ENCODE data around the gene PWWP2B.
"Not testable (repeated sequence)": the region's sequence is repeated elsewhere in the genome, so short reads cannot be mapped to it uniquely, and the experiment has no call there.

The PWWP2B gene

DNA sequence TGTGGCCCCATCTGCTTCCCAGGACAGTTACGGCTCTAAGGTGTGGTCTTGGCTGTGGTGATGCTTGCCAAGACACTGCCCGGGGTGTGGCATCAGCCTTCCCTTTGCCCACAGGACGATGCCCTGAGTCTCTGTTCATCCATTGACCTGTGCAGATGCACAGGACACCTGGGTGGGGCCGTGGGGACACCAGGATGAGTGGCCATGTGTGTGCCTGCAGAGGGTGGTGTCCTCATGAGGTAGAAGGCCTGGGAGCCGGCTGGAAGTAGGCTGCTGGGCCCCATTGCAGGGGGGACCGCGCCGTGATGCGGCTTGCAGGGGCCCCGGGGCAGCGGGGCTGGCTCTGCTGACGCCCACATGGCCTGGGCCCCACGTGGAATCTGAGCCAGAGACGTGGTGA lies 22.4 kb upstream of the PWWP2B start:
- H3K4me1 Mint-ChIP-seq = peaks cover 46% of the 10 kb centered on the region
- H3K36me3 Mint-ChIP-seq (ENCODE audit: low read depth) = peaks cover 25% of the 10 kb centered on the region
- no peak overlapping the region for H3K4me3 Mint-ChIP-seq
- H3K27me3 Mint-ChIP-seq (ENCODE audit: low read depth, poor library complexity) = peaks cover 11% of the 10 kb centered on the region
- TF ChIP-seq, protein P1, sequence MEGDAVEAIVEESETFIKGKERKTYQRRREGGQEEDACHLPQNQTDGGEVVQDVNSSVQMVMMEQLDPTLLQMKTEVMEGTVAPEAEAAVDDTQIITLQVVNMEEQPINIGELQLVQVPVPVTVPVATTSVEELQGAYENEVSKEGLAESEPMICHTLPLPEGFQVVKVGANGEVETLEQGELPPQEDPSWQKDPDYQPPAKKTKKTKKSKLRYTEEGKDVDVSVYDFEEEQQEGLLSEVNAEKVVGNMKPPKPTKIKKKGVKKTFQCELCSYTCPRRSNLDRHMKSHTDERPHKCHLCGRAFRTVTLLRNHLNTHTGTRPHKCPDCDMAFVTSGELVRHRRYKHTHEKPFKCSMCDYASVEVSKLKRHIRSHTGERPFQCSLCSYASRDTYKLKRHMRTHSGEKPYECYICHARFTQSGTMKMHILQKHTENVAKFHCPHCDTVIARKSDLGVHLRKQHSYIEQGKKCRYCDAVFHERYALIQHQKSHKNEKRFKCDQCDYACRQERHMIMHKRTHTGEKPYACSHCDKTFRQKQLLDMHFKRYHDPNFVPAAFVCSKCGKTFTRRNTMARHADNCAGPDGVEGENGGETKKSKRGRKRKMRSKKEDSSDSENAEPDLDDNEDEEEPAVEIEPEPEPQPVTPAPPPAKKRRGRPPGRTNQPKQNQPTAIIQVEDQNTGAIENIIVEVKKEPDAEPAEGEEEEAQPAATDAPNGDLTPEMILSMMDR (IDR thresholded peaks at IDR 0.05) = no peak
- no peak overlapping the region for H3K27ac Mint-ChIP-seq
- H3K9me3 Mint-ChIP-seq = peaks cover 15% of the 10 kb centered on the region
- no peak for DNase-seq

GRCh38 chr10:132375116-132375794 lies 21.7 kb upstream of the PWWP2B start:
- Mint-ChIP-seq H3K36me3 (ENCODE audit: low read depth) (peaks cover 26% of the 10 kb centered on the region), H3K27ac (peak overlapping the region; percentile 78), H3K27me3 (ENCODE audit: low read depth, poor library complexity) (peaks cover 11% of the 10 kb centered on the region), H3K4me3 (no peak overlapping the region), H3K4me1 (peaks cover 46% of the 10 kb centered on the region), H3K9me3 (peaks cover 15% of the 10 kb centered on the region)
- TF ChIP-seq, protein P1 (IDR thresholded peaks at IDR 0.05) = no peak
- DNase-seq = no peak

DNA sequence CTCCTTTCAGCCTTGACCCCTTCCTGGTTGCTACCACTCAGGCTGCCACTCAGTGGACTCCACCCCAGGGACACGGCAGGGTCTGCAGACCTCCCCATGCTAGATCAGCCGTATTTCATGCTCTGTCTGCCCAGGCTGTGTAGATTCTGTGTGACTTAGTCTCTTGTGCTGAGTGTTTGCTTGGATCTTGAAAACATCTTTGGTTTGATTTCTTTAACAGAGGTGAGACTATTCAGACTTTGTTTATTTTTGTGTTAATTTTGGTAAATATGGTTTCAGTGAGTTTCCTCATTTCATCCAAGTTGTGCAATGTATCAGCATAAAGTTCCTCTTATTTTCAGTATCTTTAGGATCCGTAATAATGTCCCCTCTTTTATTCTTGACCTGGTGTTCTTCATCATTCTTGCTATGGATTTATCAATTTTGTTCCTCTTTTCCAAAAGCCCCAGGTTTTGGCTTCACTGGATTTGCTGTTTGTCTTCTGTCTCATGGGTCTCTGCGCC lies 21.2 kb upstream of the PWWP2B start:
- TF ChIP-seq, protein P1 (IDR thresholded peaks at IDR 0.05) = no peak
- H3K9me3 Mint-ChIP-seq = peaks cover 15% of the 10 kb centered on the region
- DNase-seq = no peak
- H3K36me3 Mint-ChIP-seq (ENCODE audit: low read depth) = peaks cover 26% of the 10 kb centered on the region
- H3K4me3 Mint-ChIP-seq = no peak overlapping the region
- H3K4me1 Mint-ChIP-seq = peaks cover 46% of the 10 kb centered on the region
- peaks cover 7% of the 10 kb centered on the region for H3K27me3 Mint-ChIP-seq (ENCODE audit: low read depth, poor library complexity)
- no peak overlapping the region for H3K27ac Mint-ChIP-seq

DNA sequence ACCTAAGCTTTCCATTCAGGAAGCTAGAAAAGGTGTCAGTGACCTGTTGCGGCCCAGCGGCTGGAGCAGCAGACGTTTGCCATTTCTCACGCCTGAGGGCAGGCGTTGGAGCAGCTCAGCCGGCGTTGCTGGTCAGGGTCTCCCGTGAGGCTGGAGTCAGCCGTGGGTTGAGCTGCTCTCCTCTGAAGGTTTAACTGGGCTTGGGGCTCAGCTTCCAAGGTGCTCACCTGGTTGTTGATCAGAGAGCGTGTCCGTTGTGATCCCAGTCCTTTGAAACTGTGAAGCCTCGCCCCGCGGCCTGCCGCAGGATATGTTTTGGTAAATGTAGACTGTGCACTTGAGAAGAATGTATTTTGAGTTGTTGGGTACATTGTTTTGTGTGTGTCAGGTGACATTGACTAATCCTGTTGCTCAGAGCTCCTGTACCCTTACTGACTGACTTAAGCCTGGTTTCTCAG lies 20.6 kb upstream of the PWWP2B start:
- Mint-ChIP-seq H3K4me3 (no peak overlapping the region), H3K9me3 (peaks cover 16% of the 10 kb centered on the region), H3K27me3 (ENCODE audit: low read depth, poor library complexity) (peaks cover 7% of the 10 kb centered on the region), H3K4me1 (peaks cover 46% of the 10 kb centered on the region), H3K36me3 (ENCODE audit: low read depth) (peaks cover 28% of the 10 kb centered on the region), H3K27ac (no peak overlapping the region)
- TF ChIP-seq, protein P1 (IDR thresholded peaks at IDR 0.05) = no peak
- no peak for DNase-seq

GRCh38 chr10:132377326-132377725 lies 19.7 kb upstream of the PWWP2B start:
- peaks cover 12% of the 10 kb centered on the region for H3K27me3 Mint-ChIP-seq (ENCODE audit: low read depth, poor library complexity)
- H3K36me3 Mint-ChIP-seq (ENCODE audit: low read depth) = peaks cover 33% of the 10 kb centered on the region
- peaks cover 49% of the 10 kb centered on the region for H3K4me1 Mint-ChIP-seq
- no peak overlapping the region for H3K4me3 Mint-ChIP-seq
- TF ChIP-seq, protein P1 (IDR thresholded peaks at IDR 0.05) = no peak
- DNase-seq = no peak
- H3K9me3 Mint-ChIP-seq = peaks cover 23% of the 10 kb centered on the region
- no peak overlapping the region for H3K27ac Mint-ChIP-seq

DNA sequence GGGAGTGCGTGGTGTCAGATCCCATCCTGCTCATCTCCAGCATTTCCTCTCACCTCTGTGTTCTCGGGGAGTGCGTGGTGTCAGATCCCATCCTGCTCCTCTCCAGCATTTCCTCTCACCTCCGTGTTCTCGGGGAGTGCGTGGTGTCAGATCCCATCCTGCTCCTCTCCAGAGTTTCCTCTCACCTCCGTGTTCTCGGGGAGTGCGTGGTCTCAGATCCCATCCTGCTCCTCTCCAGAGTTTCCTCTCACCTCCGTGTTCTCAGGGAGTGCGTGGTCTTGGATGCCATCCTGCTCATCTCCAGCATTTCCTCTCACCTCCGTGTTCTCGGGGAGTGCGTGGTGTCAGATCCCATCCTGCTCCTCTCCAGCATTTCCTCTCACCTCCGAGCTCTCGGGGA lies 18.0 kb upstream of the PWWP2B start:
- H3K4me3 Mint-ChIP-seq, H3K27ac Mint-ChIP-seq, DNase-seq: not testable (repeated sequence)
- H3K4me1 Mint-ChIP-seq = peaks cover 54% of the 10 kb centered on the region
- peaks cover 12% of the 10 kb centered on the region for H3K27me3 Mint-ChIP-seq (ENCODE audit: low read depth, poor library complexity)
- H3K36me3 Mint-ChIP-seq (ENCODE audit: low read depth) = peaks cover 37% of the 10 kb centered on the region
- peaks cover 25% of the 10 kb centered on the region for H3K9me3 Mint-ChIP-seq

DNA sequence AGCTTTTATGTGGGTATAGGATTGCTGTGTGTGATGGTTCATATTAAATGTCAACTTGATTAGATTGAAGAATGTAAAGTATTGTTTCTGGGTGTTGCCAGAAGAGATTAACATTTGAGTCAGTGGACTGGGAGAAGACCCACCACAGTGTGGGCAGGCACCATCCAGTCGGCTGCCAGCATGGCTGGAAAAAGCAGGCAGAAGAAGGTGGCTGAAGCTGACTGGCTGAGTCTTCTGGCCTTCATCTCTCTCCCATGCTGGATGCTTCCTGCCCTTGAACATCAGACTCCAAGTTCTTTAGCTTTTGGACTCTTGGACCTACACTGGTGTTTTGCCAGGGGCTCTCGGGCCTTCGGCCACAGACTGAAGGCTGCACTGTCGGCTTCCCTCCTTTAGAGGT lies 16.0 kb upstream of the PWWP2B start:
- Mint-ChIP-seq H3K36me3 (ENCODE audit: low read depth) (peaks cover 32% of the 10 kb centered on the region), H3K4me1 (peaks cover 55% of the 10 kb centered on the region), H3K9me3 (peaks cover 25% of the 10 kb centered on the region)
- DNase-seq; H3K4me3 Mint-ChIP-seq; H3K27ac Mint-ChIP-seq; H3K27me3 Mint-ChIP-seq (ENCODE audit: low read depth, poor library complexity): not testable (repeated sequence)

All from nephron progenitor cell (in vitro differentiated cells).